HG03457 (cell line): ENCODE results near the gene STK25.

Source experiments
- ATAC-seq: cut with Tn5 transposase; IDR thresholded peaks from one replicate; pipeline ENCODE4 v1.9.1; 2021; ENCODE audit warnings: moderate number of reproducible peaks; ENCODE audit not compliant: unreplicated experiment

Gene STK25

GRCh38 chr2:241495172-241496002 lies 13.0 kb downstream of the STK25 start:
- ATAC-seq: no peak

- no peak for ATAC-seq
These were observed 14.0 kb downstream of the STK25 start for GRCh38 chr2:241494311-241494908.

- ATAC-seq: no peak
These were observed 15.3 kb downstream of the STK25 start for GRCh38 chr2:241493092-241493491.

GRCh38 chr2:241492174-241492565 lies 16.2 kb downstream of the STK25 start:
- ATAC-seq: no peak

- no peak for ATAC-seq
These were observed 16.7 kb downstream of the STK25 start for GRCh38 chr2:241491549-241492173.

GRCh38 chr2:241490825-241491506 lies 17.4 kb downstream of the STK25 start:
- no peak for ATAC-seq

GRCh38 chr2:241489733-241490680 lies 18.4 kb downstream of the STK25 start:
- no peak for ATAC-seq

GRCh38 chr2:241489088-241489487 lies 19.3 kb downstream of the STK25 start:
- no peak for ATAC-seq

- no peak for ATAC-seq
These were observed 23.0 kb downstream of the STK25 start for GRCh38 chr2:241485172-241485911.

- ATAC-seq: no peak
These were observed 25.1 kb downstream of the STK25 start for GRCh38 chr2:241483305-241483704.

- no peak for ATAC-seq
These were observed 26.0 kb downstream of the STK25 start for GRCh38 chr2:241482126-241482955.

GRCh38 chr2:241481687-241482086 lies 26.7 kb downstream of the STK25 start:
- ATAC-seq: no peak

GRCh38 chr2:241479026-241479898 lies 29.1 kb downstream of the STK25 start:
- no peak for ATAC-seq

- ATAC-seq: no peak
These were observed 30.2 kb downstream of the STK25 start for GRCh38 chr2:241478166-241478565.

- ATAC-seq: no peak
These were observed 33.1 kb downstream of the STK25 start for GRCh38 chr2:241475267-241475666.

- ATAC-seq: no peak
These were observed 35.0 kb downstream of the STK25 start for GRCh38 chr2:241473399-241473798.

- no peak for ATAC-seq
These were observed 38.6 kb downstream of the STK25 start for GRCh38 chr2:241469746-241470145.

GRCh38 chr2:241468476-241468781 lies 40.0 kb downstream of the STK25 start:
- ATAC-seq: no peak
